SIG-M5 (cell line): ENCODE data around the gene B9D2.
"Not testable (repeated sequence)": the region's sequence is repeated elsewhere in the genome, so short reads cannot be mapped to it uniquely, and the experiment has no call there.

Experiments
- DNase-seq: peaks from one replicate; lab custom pipeline; 2025; lab: John Stamatoyannopoulos, UW

The B9D2 gene

GRCh38 chr19:41355035-41355434 lies 8.9 kb downstream of the B9D2 start:
- no peak for DNase-seq

GRCh38 chr19:41354343-41354953 lies 9.5 kb downstream of the B9D2 start:
- DNase-seq = no peak

- DNase-seq = peak; percentile 50
These were observed 10.2 kb downstream of the B9D2 start, which contains the start of gene TGFB1 for GRCh38 chr19:41353466-41354342. TGFB1 (minus strand) TSS chr19:41353922; CDS start chr19:41353044, 878 bp downstream.

- DNase-seq = no peak
These were observed 11.1 kb downstream of the B9D2 start for GRCh38 chr19:41352609-41353465.

- no peak for DNase-seq
These were observed 11.7 kb downstream of the B9D2 start for GRCh38 chr19:41352279-41352608.

- DNase-seq = no peak
These were observed 12.4 kb downstream of the B9D2 start for GRCh38 chr19:41351339-41352245.

- DNase-seq = no peak
These were observed 13.1 kb downstream of the B9D2 start for GRCh38 chr19:41350735-41351338.

GRCh38 chr19:41346916-41347315 lies 17.0 kb downstream of the B9D2 start:
- DNase-seq = not testable (repeated sequence)

- DNase-seq = no peak
These were observed 19.8 kb downstream of the B9D2 start for GRCh38 chr19:41344162-41344561.

- no peak for DNase-seq
These were observed 22.1 kb downstream of the B9D2 start for GRCh38 chr19:41341669-41342490.

GRCh38 chr19:41339936-41340335 lies 24.0 kb downstream of the B9D2 start:
- no peak for DNase-seq

GRCh38 chr19:41335467-41335866 lies 28.5 kb downstream of the B9D2 start:
- DNase-seq = no peak

- DNase-seq = no peak
These were observed 29.2 kb downstream of the B9D2 start for GRCh38 chr19:41334793-41335192.

- DNase-seq = no peak
These were observed 31.5 kb downstream of the B9D2 start for GRCh38 chr19:41332468-41332867.

GRCh38 chr19:41332000-41332399 lies 31.9 kb downstream of the B9D2 start:
- DNase-seq = no peak

- no peak for DNase-seq
These were observed 32.8 kb downstream of the B9D2 start for GRCh38 chr19:41330946-41331678.

GRCh38 chr19:41330481-41330880 lies 33.5 kb downstream of the B9D2 start:
- no peak for DNase-seq

- DNase-seq = no peak
These were observed 35.1 kb downstream of the B9D2 start for GRCh38 chr19:41328842-41329225.

GRCh38 chr19:41328157-41328841 lies 35.6 kb downstream of the B9D2 start:
- no peak for DNase-seq
